HepG2 (cell line): ENCODE measurements around the gene AUH. TPM values are rescaled to one million over a fixed set of nuclear protein-coding genes. Genes with fewer than 3 reads are reported as not detected.

Source experiments
- CC2D1A ChIP-seq: sonication (generic); formaldehyde crosslinking; IDR thresholded peaks from 2 replicates; pipeline ENCODE4 v1.8.1; 2023; ENCODE audit warnings: mild to moderate bottlenecking, missing genetic modification reagents
- E2F5 ChIP-seq: sonication (generic); formaldehyde crosslinking; conservative IDR thresholded peaks from 2 replicates; pipeline ENCODE4 v1.4.0; 2020; ENCODE audit warnings: missing genetic modification reagents
- PRPF4 ChIP-seq: fragments of 200-400 bp; formaldehyde crosslinking; IDR thresholded peaks from 2 replicates; pipeline ENCODE4 v1.6.1; 2016; ENCODE audit warnings: low read length, low read depth; ENCODE audit not compliant: poor library complexity, severe bottlenecking
- SALL1 ChIP-seq: sonication (generic); formaldehyde crosslinking; IDR thresholded peaks from 2 replicates; pipeline ENCODE4 v1.8.0; 2022; ENCODE audit warnings: mild to moderate bottlenecking, missing genetic modification reagents
- TP53 ChIP-seq: sonication (generic); formaldehyde crosslinking; conservative IDR thresholded peaks from 2 replicates; pipeline ENCODE4 v1.4.0; 2020; ENCODE audit warnings: missing genetic modification reagents
- ZNF772 ChIP-seq: sonication (generic); formaldehyde crosslinking; IDR thresholded peaks from 2 replicates; pipeline ENCODE4 v1.5.0; 2020; ENCODE audit warnings: mild to moderate bottlenecking, missing genetic modification reagents
- polyA plus RNA-seq, 8 experiments: library from polyadenylated mRNA; depleted of rRNA in 3 of 8; stranded (reverse) in 7 of 8; unstranded in 1 of 8; fragments of >200 nt; fragmentation: Illumina TruSeq in 4 of 8; extraction: Trizol in 4 of 8; gene quantifications; 2 replicates each; pipeline versions ENCODE4 v1.2.1 to v1.2.3, GENCODE V29; 2011 to 2016; ENCODE audit warnings: low read depth in 4 of 8, missing spikeins in 1 of 8, mixed read lengths in 1 of 8; ENCODE audit not compliant: insufficient read depth in 1 of 8
- total RNA-seq, 5 experiments: library from RNA; depleted of rRNA; stranded (reverse); fragments of >200 nt; fragmentation: Illumina TruSeq; extraction: Trizol; gene quantifications; 2 replicates each; pipeline ENCODE4 v1.2.3, GENCODE V29; 2016; ENCODE audit warnings: low read depth in 1 of 5
- TF ChIP-seq, protein P1 (sequence below): sonication (generic); formaldehyde crosslinking; IDR thresholded peaks from 2 replicates; pipeline ENCODE4 v1.9.0; 2021; ENCODE audit warnings: missing genetic modification reagents, mild to moderate bottlenecking, borderline replicate concordance
- TF ChIP-seq, protein P2 (sequence below): sonication (generic); formaldehyde crosslinking; IDR thresholded peaks from 2 replicates; pipeline ENCODE4 v1.5.1; 2020; ENCODE audit warnings: missing genetic modification reagents, mild to moderate bottlenecking, borderline replicate concordance
- TF ChIP-seq, protein P3 (sequence below): sonication (generic); formaldehyde crosslinking; IDR thresholded peaks from 2 replicates; pipeline ENCODE4 v1.4.0; 2020; ENCODE audit warnings: mild to moderate bottlenecking, missing genetic modification reagents
- TF ChIP-seq, protein P4 (sequence below): sonication (generic); formaldehyde crosslinking; IDR thresholded peaks from 2 replicates; pipeline ENCODE4 v1.4.0; 2020; ENCODE audit warnings: missing genetic modification reagents
- TF ChIP-seq, protein P5 (sequence below): sonication (generic); IDR thresholded peaks from 2 replicates; pipeline ENCODE4 v1.6.1; 2016; ENCODE audit warnings: low read depth, borderline replicate concordance
- TF ChIP-seq, protein P6 (sequence below): sonication (generic); formaldehyde crosslinking; IDR thresholded peaks from 2 replicates; pipeline ENCODE4 v1.4.0; 2020; ENCODE audit warnings: missing genetic modification reagents, borderline replicate concordance

AUH gene
- total and polyA plus RNA-seq, 2 of the 13 experiments (the other 11 are each of a cell fraction or from before 2014, with no cell fraction given), result 25.8 to 31.9 TPM

GRCh38 chr9:91359083-91359482 is 2.6 kb downstream of the AUH start (continued):
- TF ChIP-seq, protein P1, sequence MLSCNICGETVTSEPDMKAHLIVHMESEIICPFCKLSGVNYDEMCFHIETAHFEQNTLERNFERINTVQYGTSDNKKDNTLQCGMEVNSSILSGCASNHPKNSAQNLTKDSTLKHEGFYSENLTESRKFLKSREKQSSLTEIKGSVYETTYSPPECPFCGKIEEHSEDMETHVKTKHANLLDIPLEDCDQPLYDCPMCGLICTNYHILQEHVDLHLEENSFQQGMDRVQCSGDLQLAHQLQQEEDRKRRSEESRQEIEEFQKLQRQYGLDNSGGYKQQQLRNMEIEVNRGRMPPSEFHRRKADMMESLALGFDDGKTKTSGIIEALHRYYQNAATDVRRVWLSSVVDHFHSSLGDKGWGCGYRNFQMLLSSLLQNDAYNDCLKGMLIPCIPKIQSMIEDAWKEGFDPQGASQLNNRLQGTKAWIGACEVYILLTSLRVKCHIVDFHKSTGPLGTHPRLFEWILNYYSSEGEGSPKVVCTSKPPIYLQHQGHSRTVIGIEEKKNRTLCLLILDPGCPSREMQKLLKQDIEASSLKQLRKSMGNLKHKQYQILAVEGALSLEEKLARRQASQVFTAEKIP (CRISPR knock-in tag), result no peak
- TF ChIP-seq E2F5 (CRISPR knock-in tag), result no peak
- TF ChIP-seq CC2D1A (CRISPR knock-in tag), result no peak
- TF ChIP-seq ZNF772 (CRISPR knock-in tag), result no peak
- TF ChIP-seq, protein P2, sequence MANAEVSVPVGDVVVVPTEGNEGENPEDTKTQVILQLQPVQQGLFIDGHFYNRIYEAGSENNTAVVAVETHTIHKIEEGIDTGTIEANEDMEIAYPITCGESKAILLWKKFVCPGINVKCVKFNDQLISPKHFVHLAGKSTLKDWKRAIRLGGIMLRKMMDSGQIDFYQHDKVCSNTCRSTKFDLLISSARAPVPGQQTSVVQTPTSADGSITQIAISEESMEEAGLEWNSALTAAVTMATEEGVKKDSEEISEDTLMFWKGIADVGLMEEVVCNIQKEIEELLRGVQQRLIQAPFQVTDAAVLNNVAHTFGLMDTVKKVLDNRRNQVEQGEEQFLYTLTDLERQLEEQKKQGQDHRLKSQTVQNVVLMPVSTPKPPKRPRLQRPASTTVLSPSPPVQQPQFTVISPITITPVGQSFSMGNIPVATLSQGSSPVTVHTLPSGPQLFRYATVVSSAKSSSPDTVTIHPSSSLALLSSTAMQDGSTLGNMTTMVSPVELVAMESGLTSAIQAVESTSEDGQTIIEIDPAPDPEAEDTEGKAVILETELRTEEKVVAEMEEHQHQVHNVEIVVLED (CRISPR knock-in tag), result no peak
- TF ChIP-seq, protein P3, sequence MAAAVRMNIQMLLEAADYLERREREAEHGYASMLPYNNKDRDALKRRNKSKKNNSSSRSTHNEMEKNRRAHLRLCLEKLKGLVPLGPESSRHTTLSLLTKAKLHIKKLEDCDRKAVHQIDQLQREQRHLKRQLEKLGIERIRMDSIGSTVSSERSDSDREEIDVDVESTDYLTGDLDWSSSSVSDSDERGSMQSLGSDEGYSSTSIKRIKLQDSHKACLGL (CRISPR knock-in tag), result no peak
- TF ChIP-seq, protein P4, sequence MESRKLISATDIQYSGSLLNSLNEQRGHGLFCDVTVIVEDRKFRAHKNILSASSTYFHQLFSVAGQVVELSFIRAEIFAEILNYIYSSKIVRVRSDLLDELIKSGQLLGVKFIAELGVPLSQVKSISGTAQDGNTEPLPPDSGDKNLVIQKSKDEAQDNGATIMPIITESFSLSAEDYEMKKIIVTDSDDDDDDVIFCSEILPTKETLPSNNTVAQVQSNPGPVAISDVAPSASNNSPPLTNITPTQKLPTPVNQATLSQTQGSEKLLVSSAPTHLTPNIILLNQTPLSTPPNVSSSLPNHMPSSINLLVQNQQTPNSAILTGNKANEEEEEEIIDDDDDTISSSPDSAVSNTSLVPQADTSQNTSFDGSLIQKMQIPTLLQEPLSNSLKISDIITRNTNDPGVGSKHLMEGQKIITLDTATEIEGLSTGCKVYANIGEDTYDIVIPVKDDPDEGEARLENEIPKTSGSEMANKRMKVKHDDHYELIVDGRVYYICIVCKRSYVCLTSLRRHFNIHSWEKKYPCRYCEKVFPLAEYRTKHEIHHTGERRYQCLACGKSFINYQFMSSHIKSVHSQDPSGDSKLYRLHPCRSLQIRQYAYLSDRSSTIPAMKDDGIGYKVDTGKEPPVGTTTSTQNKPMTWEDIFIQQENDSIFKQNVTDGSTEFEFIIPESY (CRISPR knock-in tag), result no peak
- TF ChIP-seq TP53, result no peak
- TF ChIP-seq PRPF4, result no peak
- no peak for TF ChIP-seq SALL1 (CRISPR knock-in tag)
- TF ChIP-seq, protein P5, sequence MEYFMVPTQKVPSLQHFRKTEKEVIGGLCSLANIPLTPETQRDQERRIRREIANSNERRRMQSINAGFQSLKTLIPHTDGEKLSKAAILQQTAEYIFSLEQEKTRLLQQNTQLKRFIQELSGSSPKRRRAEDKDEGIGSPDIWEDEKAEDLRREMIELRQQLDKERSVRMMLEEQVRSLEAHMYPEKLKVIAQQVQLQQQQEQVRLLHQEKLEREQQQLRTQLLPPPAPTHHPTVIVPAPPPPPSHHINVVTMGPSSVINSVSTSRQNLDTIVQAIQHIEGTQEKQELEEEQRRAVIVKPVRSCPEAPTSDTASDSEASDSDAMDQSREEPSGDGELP, result no peak
- TF ChIP-seq, protein P6, sequence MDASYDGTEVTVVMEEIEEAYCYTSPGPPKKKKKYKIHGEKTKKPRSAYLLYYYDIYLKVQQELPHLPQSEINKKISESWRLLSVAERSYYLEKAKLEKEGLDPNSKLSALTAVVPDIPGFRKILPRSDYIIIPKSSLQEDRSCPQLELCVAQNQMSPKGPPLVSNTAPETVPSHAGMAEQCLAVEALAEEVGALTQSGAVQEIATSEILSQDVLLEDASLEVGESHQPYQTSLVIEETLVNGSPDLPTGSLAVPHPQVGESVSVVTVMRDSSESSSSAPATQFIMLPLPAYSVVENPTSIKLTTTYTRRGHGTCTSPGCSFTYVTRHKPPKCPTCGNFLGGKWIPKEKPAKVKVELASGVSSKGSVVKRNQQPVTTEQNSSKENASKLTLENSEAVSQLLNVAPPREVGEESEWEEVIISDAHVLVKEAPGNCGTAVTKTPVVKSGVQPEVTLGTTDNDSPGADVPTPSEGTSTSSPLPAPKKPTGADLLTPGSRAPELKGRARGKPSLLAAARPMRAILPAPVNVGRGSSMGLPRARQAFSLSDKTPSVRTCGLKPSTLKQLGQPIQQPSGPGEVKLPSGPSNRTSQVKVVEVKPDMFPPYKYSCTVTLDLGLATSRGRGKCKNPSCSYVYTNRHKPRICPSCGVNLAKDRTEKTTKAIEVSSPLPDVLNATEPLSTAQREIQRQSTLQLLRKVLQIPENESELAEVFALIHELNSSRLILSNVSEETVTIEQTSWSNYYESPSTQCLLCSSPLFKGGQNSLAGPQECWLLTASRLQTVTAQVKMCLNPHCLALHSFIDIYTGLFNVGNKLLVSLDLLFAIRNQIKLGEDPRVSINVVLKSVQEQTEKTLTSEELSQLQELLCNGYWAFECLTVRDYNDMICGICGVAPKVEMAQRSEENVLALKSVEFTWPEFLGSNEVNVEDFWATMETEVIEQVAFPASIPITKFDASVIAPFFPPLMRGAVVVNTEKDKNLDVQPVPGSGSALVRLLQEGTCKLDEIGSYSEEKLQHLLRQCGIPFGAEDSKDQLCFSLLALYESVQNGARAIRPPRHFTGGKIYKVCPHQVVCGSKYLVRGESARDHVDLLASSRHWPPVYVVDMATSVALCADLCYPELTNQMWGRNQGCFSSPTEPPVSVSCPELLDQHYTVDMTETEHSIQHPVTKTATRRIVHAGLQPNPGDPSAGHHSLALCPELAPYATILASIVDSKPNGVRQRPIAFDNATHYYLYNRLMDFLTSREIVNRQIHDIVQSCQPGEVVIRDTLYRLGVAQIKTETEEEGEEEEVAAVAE (CRISPR knock-in tag), result no peak
